Activated naive CD8-positive, alpha-beta T cell treated with anti-CD3 and anti-CD28 coated beads, Interleukin-2, amount 50 U/mL, for 24 hours (primary cell): ENCODE data around the gene MYBPHL.
"Not testable (repeated sequence)": the region's sequence is repeated elsewhere in the genome, so short reads cannot be mapped to it uniquely, and the experiment has no call there.

Source experiments
- ATAC-seq: fragments of 150-1000 bp; cut with Tn5 transposase; one replicate; pipeline ENCODE4 v1.10.0; 2021
- DNase-seq: peaks from one replicate; pipeline ENCODE4 v3.0.0; 2021
- H3K27ac Mint-ChIP-seq: one replicate; pipeline ENCODE4 v1.8.0; 2021; ENCODE audit warnings: mild to moderate bottlenecking, mixed read lengths
- H3K27me3 Mint-ChIP-seq: one replicate; pipeline ENCODE4 v1.8.0; 2021; ENCODE audit warnings: mixed read lengths
- H3K36me3 Mint-ChIP-seq: one replicate; pipeline ENCODE4 v1.8.0; 2021; ENCODE audit warnings: low read depth, mixed read lengths
- H3K4me1 Mint-ChIP-seq: one replicate; pipeline ENCODE4 v1.8.0; 2021; ENCODE audit warnings: mixed read lengths
- H3K4me3 Mint-ChIP-seq: one replicate; pipeline ENCODE4 v1.8.0; 2021; ENCODE audit warnings: mild to moderate bottlenecking, moderate library complexity, mixed read lengths
- H3K9me3 Mint-ChIP-seq: one replicate; pipeline ENCODE4 v1.8.0; 2021; ENCODE audit warnings: mixed read lengths

The MYBPHL gene

GRCh38 chr1:109316506-109316905 is 9.7 kb upstream of the MYBPHL start:
- H3K36me3 Mint-ChIP-seq, result no peaks in the 10 kb centered on the region
- ATAC-seq, result no peak
- DNase-seq, result no peak
- no peak overlapping the region for H3K27ac Mint-ChIP-seq
- H3K27me3 Mint-ChIP-seq, result no peaks in the 10 kb centered on the region
- H3K9me3 Mint-ChIP-seq, result no peaks in the 10 kb centered on the region
- no peak overlapping the region for H3K4me3 Mint-ChIP-seq
- H3K4me1 Mint-ChIP-seq, result no peaks in the 10 kb centered on the region

GRCh38 chr1:109315288-109315687 is 8.5 kb upstream of the MYBPHL start:
- Mint-ChIP-seq H3K4me1 (no peaks in the 10 kb centered on the region), H3K27me3 (no peaks in the 10 kb centered on the region), H3K4me3 (no peak overlapping the region), H3K36me3 (no peaks in the 10 kb centered on the region), H3K27ac (no peak overlapping the region), H3K9me3 (no peaks in the 10 kb centered on the region)
- ATAC-seq (no peak), DNase-seq (no peak)

GRCh38 chr1:109314795-109315194 is 8.0 kb upstream of the MYBPHL start:
- H3K4me3 Mint-ChIP-seq, result no peak overlapping the region
- H3K9me3 Mint-ChIP-seq, result no peaks in the 10 kb centered on the region
- no peak for DNase-seq
- H3K27me3 Mint-ChIP-seq, result no peaks in the 10 kb centered on the region
- ATAC-seq, result no peak
- no peaks in the 10 kb centered on the region for H3K36me3 Mint-ChIP-seq
- no peaks in the 10 kb centered on the region for H3K4me1 Mint-ChIP-seq
- no peak overlapping the region for H3K27ac Mint-ChIP-seq

GRCh38 chr1:109312978-109313775 is 6.4 kb upstream of the MYBPHL start:
- Mint-ChIP-seq H3K4me3 (no peak overlapping the region), H3K27me3 (no peaks in the 10 kb centered on the region), H3K27ac (no peak overlapping the region), H3K4me1 (no peaks in the 10 kb centered on the region), H3K36me3 (no peaks in the 10 kb centered on the region), H3K9me3 (no peaks in the 10 kb centered on the region)
- DNase-seq (no peak), ATAC-seq (no peak)

DNA sequence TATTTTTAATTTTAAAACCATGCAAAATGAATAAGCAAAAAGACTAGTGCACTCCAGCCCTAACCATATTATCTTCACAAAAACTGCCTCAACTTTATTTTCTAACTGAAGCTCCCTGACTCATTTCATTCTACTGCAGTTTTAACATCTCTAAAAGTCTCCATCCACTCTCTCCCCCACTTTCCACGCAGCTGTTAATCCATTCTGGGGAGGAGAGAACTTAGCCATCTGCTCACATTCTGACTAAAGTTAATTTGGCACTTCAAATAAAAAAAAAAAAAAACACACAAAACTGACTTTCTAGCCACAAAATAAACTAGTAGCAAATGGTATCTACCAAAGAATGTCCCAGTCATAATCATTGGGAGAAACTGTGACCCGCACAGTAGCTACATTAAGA is 5.4 kb upstream of the MYBPHL start:
- Mint-ChIP-seq H3K36me3 (no peaks in the 10 kb centered on the region), H3K9me3 (no peaks in the 10 kb centered on the region), H3K27ac (no peak overlapping the region), H3K4me1 (peaks cover 3% of the 10 kb centered on the region), H3K4me3 (no peak overlapping the region), H3K27me3 (no peaks in the 10 kb centered on the region)
- DNase-seq, result no peak
- no peak for ATAC-seq

DNA sequence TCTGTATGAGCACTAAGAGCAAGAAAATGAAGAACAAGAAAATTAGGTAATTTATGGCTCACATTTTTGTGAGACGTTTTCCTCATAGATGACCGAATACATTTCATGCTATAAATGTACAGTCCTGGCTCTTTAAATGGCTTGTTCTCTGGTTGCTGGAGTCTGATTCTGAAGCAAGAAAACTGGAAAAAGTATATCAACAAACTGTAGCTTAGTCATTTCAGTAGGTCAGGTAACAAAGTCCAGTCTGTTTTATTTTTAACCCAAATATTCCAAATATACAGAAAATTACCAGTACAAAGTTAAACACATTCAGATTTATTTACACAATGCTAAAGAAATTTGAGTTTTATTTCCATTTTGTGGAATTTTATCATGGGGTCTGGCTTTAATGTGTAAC is 2.5 kb upstream of the MYBPHL start:
- no peak for DNase-seq
- Mint-ChIP-seq H3K4me3 (no peak overlapping the region), H3K9me3 (no peaks in the 10 kb centered on the region), H3K27me3 (no peaks in the 10 kb centered on the region), H3K4me1 (peaks cover 3% of the 10 kb centered on the region), H3K36me3 (no peaks in the 10 kb centered on the region), H3K27ac (no peak overlapping the region)
- no peak for ATAC-seq

DNA sequence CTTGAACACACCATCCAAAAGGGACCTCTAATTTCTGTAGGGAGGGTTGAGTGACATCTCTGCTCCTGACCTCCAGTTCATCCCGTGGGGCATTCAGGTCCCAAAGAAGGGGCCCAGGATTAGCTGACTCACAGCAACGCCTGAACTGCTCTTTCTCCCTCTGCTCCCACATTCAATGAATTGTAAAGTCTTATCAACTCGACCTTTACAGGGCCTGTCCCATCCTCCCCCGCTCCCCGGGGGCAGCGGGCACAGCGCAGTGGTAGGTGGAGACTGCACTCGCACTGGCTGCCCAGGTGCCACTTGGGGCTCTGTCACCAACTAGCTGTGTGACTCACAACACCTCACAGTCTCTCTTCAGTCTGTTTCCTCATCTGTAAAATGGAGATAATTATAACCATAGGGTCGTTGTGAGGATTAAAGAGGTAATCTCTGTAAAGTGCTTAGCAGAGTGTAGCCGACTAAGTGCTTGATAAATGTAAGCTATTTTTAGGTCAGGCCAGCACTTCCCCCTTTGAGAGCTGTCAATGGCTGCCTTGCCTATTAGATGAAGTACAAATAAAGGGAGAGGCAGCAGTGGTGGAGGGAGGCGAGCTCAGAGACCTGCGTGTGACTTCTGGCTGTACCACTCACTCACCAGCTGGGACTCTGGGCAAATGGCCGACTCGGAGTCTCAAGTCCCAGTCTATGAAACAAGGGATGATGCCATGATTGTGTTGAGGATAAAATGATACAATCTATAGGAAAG is 637 bp upstream of the MYBPHL start:
- DNase-seq (no peak), ATAC-seq (peak; percentile 75)
- peaks cover 3% of the 10 kb centered on the region for H3K4me1 Mint-ChIP-seq
- H3K27ac Mint-ChIP-seq, result no peak overlapping the region
- H3K36me3 Mint-ChIP-seq, result no peaks in the 10 kb centered on the region
- H3K4me3 Mint-ChIP-seq, result no peak overlapping the region
- no peaks in the 10 kb centered on the region for H3K9me3 Mint-ChIP-seq
- H3K27me3 Mint-ChIP-seq, result no peaks in the 10 kb centered on the region

DNA sequence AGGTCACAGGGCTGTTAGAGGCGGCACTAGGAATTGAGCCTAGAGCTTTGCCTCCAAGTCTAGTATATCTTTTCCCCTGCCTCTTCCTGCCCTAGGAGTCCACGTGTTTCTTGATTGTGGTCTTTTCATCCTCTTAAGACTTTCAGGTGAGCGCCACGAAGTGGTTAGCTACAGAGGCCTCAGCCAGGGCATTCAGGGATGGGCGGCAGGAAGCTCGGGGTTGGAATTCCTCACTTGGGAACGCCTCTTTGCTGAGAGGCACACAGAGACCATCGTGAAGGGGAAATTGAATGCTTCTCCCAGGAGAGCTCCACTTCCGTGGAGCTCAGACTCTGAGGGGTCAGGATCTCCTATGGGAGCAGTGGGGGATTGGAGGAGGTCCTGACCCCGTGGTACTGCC is 820 bp downstream of the MYBPHL start:
- H3K9me3 Mint-ChIP-seq, H3K27ac Mint-ChIP-seq, ATAC-seq, H3K4me3 Mint-ChIP-seq, H3K4me1 Mint-ChIP-seq, H3K27me3 Mint-ChIP-seq, DNase-seq, H3K36me3 Mint-ChIP-seq: not testable (repeated sequence)

DNA sequence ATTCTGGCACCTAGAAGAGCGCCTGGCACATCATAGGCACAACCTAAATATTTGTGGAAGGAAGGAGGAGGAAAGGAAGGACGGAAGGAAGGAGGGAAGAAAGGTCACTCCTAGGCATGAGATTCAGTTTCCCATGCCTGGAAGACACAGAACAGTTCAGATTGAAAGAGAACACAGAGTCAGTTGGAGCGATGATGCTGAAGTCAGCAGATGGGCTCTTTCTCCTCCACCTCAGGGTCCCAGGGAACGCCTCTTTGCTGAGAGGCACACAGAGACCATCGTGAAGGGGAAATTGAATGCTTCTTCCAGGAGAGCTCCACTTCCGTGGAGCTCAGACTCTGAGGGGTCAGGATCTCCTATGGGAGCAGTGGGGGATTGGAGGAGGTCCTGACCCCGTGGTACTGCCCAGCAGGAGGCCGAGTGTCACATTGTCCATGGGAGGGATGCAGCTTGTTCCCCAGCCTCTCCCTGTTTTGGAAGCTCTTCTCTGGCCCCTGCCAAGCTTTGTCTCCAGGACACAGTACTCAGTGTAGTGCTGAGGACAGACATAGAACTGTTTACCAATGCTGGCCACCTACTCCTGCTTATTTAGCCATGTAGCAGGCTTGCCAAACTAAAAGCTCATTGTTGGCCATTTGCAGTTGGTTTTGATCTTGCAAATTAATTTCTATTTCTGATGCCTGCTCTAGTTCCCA is 2.4 kb downstream of the MYBPHL start:
- Mint-ChIP-seq H3K4me3 (no peak overlapping the region), H3K4me1 (peaks cover 3% of the 10 kb centered on the region), H3K27me3 (peaks cover 6% of the 10 kb centered on the region), H3K27ac (no peak overlapping the region), H3K36me3 (no peaks in the 10 kb centered on the region), H3K9me3 (no peaks in the 10 kb centered on the region)
- DNase-seq (no peak), ATAC-seq (no peak)

DNA sequence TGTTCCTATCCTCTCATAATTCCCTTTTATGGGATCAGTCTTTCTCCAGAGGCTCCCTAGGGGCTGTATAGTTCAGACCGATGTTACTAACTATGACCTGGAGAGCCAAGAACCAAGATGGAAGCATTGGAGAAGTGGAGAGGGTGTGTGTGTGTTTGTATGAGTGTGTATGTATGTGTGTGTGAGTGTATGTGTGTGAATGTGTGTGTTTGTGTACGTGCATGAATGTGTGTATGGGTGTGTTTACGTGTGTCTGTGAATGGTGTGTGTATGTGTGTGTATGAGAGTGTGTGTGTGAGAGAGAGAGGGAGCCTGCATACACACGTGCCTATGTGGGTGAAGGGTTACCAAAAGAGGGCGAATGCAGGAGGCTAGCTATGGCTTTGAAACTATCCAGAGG is 4.9 kb downstream of the MYBPHL start:
- peaks cover 11% of the 10 kb centered on the region for H3K27me3 Mint-ChIP-seq
- no peak for ATAC-seq
- H3K9me3 Mint-ChIP-seq, result no peaks in the 10 kb centered on the region
- H3K4me1 Mint-ChIP-seq, result peaks cover 2% of the 10 kb centered on the region
- no peak overlapping the region for H3K4me3 Mint-ChIP-seq
- no peak overlapping the region for H3K27ac Mint-ChIP-seq
- no peaks in the 10 kb centered on the region for H3K36me3 Mint-ChIP-seq
- no peak for DNase-seq

DNA sequence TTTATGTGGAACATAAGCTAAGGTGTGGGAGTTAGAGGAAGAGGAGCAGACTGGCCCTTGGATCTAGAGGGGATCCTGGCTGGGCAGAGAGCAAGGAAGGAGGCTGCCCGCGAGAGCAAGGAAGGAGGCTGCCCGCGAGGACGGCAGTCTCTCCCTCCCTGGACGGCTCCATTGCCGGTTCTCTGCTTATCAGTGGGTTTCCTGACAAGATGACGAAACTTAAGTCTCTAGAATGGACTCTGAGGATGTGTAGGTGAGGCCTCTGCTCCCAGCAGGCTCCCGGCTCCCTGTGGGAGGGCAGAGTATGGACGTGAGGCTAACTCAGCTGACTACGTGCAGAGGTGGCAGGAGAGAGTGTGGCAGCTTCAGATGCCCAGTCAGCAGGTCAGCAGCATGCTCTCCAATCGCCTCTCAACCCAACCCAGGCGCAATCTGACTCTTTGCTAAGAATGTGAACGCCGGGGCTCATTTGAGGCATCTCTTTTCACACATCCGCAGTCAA is 6.1 kb downstream of the MYBPHL start:
- H3K9me3 Mint-ChIP-seq, result no peaks in the 10 kb centered on the region
- no peak overlapping the region for H3K27ac Mint-ChIP-seq
- no peak overlapping the region for H3K4me3 Mint-ChIP-seq
- H3K27me3 Mint-ChIP-seq, result peaks cover 11% of the 10 kb centered on the region
- no peaks in the 10 kb centered on the region for H3K36me3 Mint-ChIP-seq
- DNase-seq (no peak), ATAC-seq (no peak)
- H3K4me1 Mint-ChIP-seq, result peaks cover 2% of the 10 kb centered on the region

- Mint-ChIP-seq H3K4me1 (peaks cover 2% of the 10 kb centered on the region), H3K27me3 (peaks cover 11% of the 10 kb centered on the region), H3K27ac (no peak overlapping the region)
Measured at GRCh38 chr1:109299558-109300343, 7.1 kb downstream of the MYBPHL start.

GRCh38 chr1:109298666-109299557 is 7.9 kb downstream of the MYBPHL start:
- Mint-ChIP-seq H3K9me3 (no peaks in the 10 kb centered on the region), H3K36me3 (no peaks in the 10 kb centered on the region), H3K4me3 (no peak overlapping the region), H3K27ac (no peak overlapping the region), H3K4me1 (peaks cover 2% of the 10 kb centered on the region), H3K27me3 (peaks cover 13% of the 10 kb centered on the region)
- ATAC-seq, result no peak
- peak; percentile 18 for DNase-seq

More at GRCh38 chr1:109299558-109300343, 7.1 kb downstream of the MYBPHL start:
- no peak overlapping the region for H3K4me3 Mint-ChIP-seq
- no peaks in the 10 kb centered on the region for H3K9me3 Mint-ChIP-seq
- no peaks in the 10 kb centered on the region for H3K36me3 Mint-ChIP-seq
- ATAC-seq, result no peak
- DNase-seq, result no peak
